ENCODE measurements around the gene MGAT5. TPM values are rescaled to one million over a fixed set of nuclear protein-coding genes. Genes with fewer than 3 reads are reported as not detected.

Gene MGAT5
- total and polyA plus RNA-seq, 4 donors: 6.1 to 49.7 (median 22.1) TPM

DNA sequence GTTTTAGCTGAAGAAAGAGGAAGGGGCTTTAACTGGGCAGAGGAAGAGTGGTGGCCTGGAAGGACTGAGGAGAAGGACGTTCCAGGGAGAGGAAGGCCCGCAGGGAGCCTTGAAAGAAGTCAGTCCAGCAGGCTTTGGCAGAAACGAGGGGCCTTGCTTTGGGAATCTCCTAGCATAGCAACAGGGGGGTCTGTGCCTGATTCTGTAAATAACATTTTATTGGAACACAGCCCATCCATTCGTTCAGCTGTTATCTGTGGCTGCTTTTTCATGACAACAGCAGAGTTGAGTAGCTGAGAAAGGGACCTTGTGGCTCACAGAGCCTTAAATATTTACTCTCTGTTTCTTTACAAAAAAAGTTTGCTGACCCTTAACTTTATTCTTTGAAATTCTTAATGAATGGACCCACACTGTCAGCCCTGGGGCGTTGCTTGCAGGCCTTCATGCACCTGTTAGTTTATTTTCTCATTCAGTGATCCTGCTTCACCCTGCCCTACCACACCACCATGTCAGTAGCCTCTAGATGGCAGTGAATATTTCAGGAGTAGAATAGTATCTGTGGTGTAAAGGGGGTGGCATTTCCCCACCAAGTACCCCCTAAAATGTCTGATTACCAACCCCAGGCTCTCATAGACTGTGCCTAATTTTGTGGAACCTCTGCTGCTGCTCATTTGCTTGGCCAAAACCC is 61.0 kb downstream of the MGAT5 start:
- Histone ChIP-seq H3K27ac (ENCODE audit: low read depth in 1 of 2, low read length in 2 of 2) (no peak overlapping the region), H3K36me3 (ENCODE audit: control insufficient read depth in 1 of 2, insufficient read depth in 2 of 2, low read length in 1 of 2) (peaks cover 0 to 2% of the 10 kb centered on the region in 2 donors), H3K9me3 (ENCODE audit: control insufficient read depth, low read length) (no peaks in the 10 kb centered on the region), H3K27me3 (ENCODE audit: control insufficient read depth in 1 of 2, insufficient read depth in 2 of 2, low read length in 1 of 2) (no peaks in the 10 kb centered on the region), H3K4me1 (ENCODE audit: control insufficient read depth in 1 of 2, insufficient read depth in 2 of 2, low read length in 2 of 2) (peaks cover 0 to 3% of the 10 kb centered on the region in 2 donors), H3K4me3 (ENCODE audit: low read length in 2 of 2) (no peak overlapping the region)
- intact Hi-C loops (cut with DNase I): no loop called here
- 40 to 51% methylated on average over 5 of the region's 5 CpGs for WGBS, 2 donors
- no peak for ATAC-seq (ENCODE audit: low FRiP score)
- DNase-seq: no peak

- no peaks in the 10 kb centered on the region for H3K9me3 ChIP-seq (ENCODE audit: control insufficient read depth, low read length)
- H3K27ac ChIP-seq (ENCODE audit: low read depth in 1 of 2, low read length in 2 of 2): no peak overlapping the region
- no peaks in the 10 kb centered on the region for H3K27me3 ChIP-seq (ENCODE audit: control insufficient read depth in 1 of 2, insufficient read depth in 2 of 2, low read length in 1 of 2)
- no peaks in the 10 kb centered on the region for H3K4me1 ChIP-seq (ENCODE audit: control insufficient read depth in 1 of 2, insufficient read depth in 2 of 2, low read length in 2 of 2)
- intact Hi-C loops (cut with DNase I): no loop called here
- H3K4me3 ChIP-seq (ENCODE audit: low read length in 2 of 2): no peak overlapping the region
- DNase-seq: no peak
- WGBS, 2 donors: 94 to 96% methylated on average over 2 of the region's 2 CpGs
- ATAC-seq (ENCODE audit: low FRiP score): no peak
- peaks cover 0 to 2% of the 10 kb centered on the region in 2 donors for H3K36me3 ChIP-seq (ENCODE audit: control insufficient read depth in 1 of 2, insufficient read depth in 2 of 2, low read length in 1 of 2)
These were observed 61.6 kb downstream of the MGAT5 start for GRCh38 chr2:134315471-134315870.

DNA sequence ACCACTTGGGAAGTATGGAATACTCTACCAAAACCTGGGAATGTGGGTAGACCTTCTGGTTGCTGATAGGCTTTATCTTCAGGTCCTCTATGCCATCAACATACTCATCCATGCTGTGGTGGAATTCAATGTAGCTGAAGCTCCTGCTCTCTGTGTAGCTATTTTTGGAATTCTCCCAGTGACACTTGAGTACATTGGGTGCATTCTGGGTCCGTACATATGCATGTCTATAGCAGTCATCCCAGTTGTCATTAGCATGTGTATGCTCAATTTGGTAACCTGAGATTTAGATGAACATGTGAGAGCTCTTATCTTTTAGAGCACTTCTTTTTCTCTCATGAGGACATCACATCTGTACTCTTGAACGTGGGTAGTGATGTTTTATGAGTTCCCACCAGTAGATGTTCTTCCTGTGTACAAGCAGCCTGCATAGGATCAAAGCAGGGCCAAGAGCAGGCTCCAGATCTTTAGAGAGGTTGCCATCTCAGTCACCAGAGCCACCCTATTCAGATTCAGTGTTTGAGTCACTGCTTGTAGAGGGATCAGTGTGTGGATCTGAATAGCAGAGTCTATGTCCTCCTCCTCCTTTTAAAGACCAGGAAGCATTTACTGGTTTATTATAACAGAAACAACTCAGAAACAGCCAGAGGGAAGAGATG is 65.9 kb downstream of the MGAT5 start:
- H3K27ac ChIP-seq (ENCODE audit: low read depth in 1 of 2, low read length in 2 of 2): no peak overlapping the region
- H3K36me3 ChIP-seq (ENCODE audit: control insufficient read depth in 1 of 2, insufficient read depth in 2 of 2, low read length in 1 of 2): peaks cover 0 to 2% of the 10 kb centered on the region in 2 donors
- ATAC-seq (ENCODE audit: low FRiP score) (no peak), DNase-seq (no peak)
- intact Hi-C loops (cut with DNase I): no loop called here
- H3K4me1 ChIP-seq (ENCODE audit: control insufficient read depth in 1 of 2, insufficient read depth in 2 of 2, low read length in 2 of 2): peaks cover 2% of the 10 kb centered on the region in 2 donors
- no peaks in the 10 kb centered on the region for H3K27me3 ChIP-seq (ENCODE audit: control insufficient read depth in 1 of 2, insufficient read depth in 2 of 2, low read length in 1 of 2)
- WGBS, 2 donors: 58 to 75% methylated on average over 2 of the region's 2 CpGs
- H3K9me3 ChIP-seq (ENCODE audit: control insufficient read depth, low read length): no peaks in the 10 kb centered on the region
- H3K4me3 ChIP-seq (ENCODE audit: low read length in 2 of 2): no peak overlapping the region

- DNase-seq: peak; percentile 49 to 61
- H3K27me3 ChIP-seq (ENCODE audit: control insufficient read depth in 1 of 2, insufficient read depth in 2 of 2, low read length in 1 of 2): no peaks in the 10 kb centered on the region
- no peak for ATAC-seq (ENCODE audit: low FRiP score)
- no peak overlapping the region for H3K27ac ChIP-seq (ENCODE audit: low read depth in 1 of 2, low read length in 2 of 2)
- no peak overlapping the region for H3K4me3 ChIP-seq (ENCODE audit: low read length in 2 of 2)
- peaks cover 2% of the 10 kb centered on the region in 2 donors for H3K4me1 ChIP-seq (ENCODE audit: control insufficient read depth in 1 of 2, insufficient read depth in 2 of 2, low read length in 2 of 2)
- WGBS, 2 donors: 94 to 99% methylated on average over 3 of the region's 3 CpGs
- H3K36me3 ChIP-seq (ENCODE audit: control insufficient read depth in 1 of 2, insufficient read depth in 2 of 2, low read length in 1 of 2): peaks cover 0 to 2% of the 10 kb centered on the region in 2 donors
- H3K9me3 ChIP-seq (ENCODE audit: control insufficient read depth, low read length): no peaks in the 10 kb centered on the region
- intact Hi-C loops (cut with DNase I): no loop called here
These were observed 67.1 kb downstream of the MGAT5 start for GRCh38 chr2:134320930-134321329.

GRCh38 chr2:134323777-134324176 is 69.9 kb downstream of the MGAT5 start:
- no peak for ATAC-seq (ENCODE audit: low FRiP score)
- Histone ChIP-seq H3K27me3 (ENCODE audit: control insufficient read depth in 1 of 2, insufficient read depth in 2 of 2, low read length in 1 of 2) (no peaks in the 10 kb centered on the region), H3K36me3 (ENCODE audit: control insufficient read depth in 1 of 2, insufficient read depth in 2 of 2, low read length in 1 of 2) (no peaks in the 10 kb centered on the region), H3K27ac (ENCODE audit: low read depth in 1 of 2, low read length in 2 of 2) (no peak overlapping the region), H3K4me1 (ENCODE audit: control insufficient read depth in 1 of 2, insufficient read depth in 2 of 2, low read length in 2 of 2) (peaks cover 2% of the 10 kb centered on the region in 2 donors), H3K4me3 (ENCODE audit: low read length in 2 of 2) (no peak overlapping the region), H3K9me3 (ENCODE audit: control insufficient read depth, low read length) (no peaks in the 10 kb centered on the region)
- 96 to 97% methylated on average over 1 of the region's 1 CpG for WGBS, 2 donors
- intact Hi-C loops (cut with DNase I): no loop called here
- DNase-seq: no peak

DNA sequence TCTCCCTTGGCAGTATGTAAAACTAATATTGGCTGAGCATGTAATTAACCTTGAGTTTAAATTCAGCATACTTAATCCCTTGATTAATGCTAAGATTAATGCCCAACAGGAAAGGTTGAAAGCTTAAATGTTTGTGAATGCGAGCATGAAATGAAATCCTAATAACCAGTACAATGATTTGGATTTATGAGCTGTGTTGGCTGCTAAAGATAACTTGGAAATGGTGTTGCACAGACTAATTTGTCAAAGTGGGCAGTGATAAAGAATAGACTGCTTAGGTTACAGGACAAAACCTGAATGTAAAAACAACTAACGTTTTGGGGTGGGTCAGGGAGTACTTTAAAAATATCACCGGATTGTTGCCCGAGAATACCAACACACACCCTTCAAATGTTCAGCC is 70.6 kb downstream of the MGAT5 start:
- Histone ChIP-seq H3K27ac (ENCODE audit: low read depth in 1 of 2, low read length in 2 of 2) (no peak overlapping the region), H3K4me1 (ENCODE audit: control insufficient read depth in 1 of 2, insufficient read depth in 2 of 2, low read length in 2 of 2) (peaks cover 2% of the 10 kb centered on the region in 2 donors), H3K27me3 (ENCODE audit: control insufficient read depth in 1 of 2, insufficient read depth in 2 of 2, low read length in 1 of 2) (no peaks in the 10 kb centered on the region), H3K9me3 (ENCODE audit: control insufficient read depth, low read length) (no peaks in the 10 kb centered on the region), H3K36me3 (ENCODE audit: control insufficient read depth in 1 of 2, insufficient read depth in 2 of 2, low read length in 1 of 2) (no peaks in the 10 kb centered on the region), H3K4me3 (ENCODE audit: low read length in 2 of 2) (no peak overlapping the region)
- ATAC-seq (ENCODE audit: low FRiP score) (no peak), DNase-seq (no peak)
- intact Hi-C loops (cut with DNase I): no loop called here
- whole genome bisulfite sequencing, 2 donors: 10 to 31% methylated on average over 4 of the region's 4 CpGs

GRCh38 chr2:134324947-134325346 is 71.1 kb downstream of the MGAT5 start:
- intact Hi-C loops (cut with DNase I): no loop called here
- 79 to 86% methylated on average over 1 of the region's 1 CpG for WGBS, 2 donors
- H3K9me3 ChIP-seq (ENCODE audit: control insufficient read depth, low read length): no peaks in the 10 kb centered on the region
- H3K4me3 ChIP-seq (ENCODE audit: low read length in 2 of 2): no peak overlapping the region
- H3K36me3 ChIP-seq (ENCODE audit: control insufficient read depth in 1 of 2, insufficient read depth in 2 of 2, low read length in 1 of 2): no peaks in the 10 kb centered on the region
- H3K27ac ChIP-seq (ENCODE audit: low read depth in 1 of 2, low read length in 2 of 2): no peak overlapping the region
- no peaks in the 10 kb centered on the region for H3K27me3 ChIP-seq (ENCODE audit: control insufficient read depth in 1 of 2, insufficient read depth in 2 of 2, low read length in 1 of 2)
- peaks cover 2% of the 10 kb centered on the region in 2 donors for H3K4me1 ChIP-seq (ENCODE audit: control insufficient read depth in 1 of 2, insufficient read depth in 2 of 2, low read length in 2 of 2)
- ATAC-seq (ENCODE audit: low FRiP score) (no peak), DNase-seq (no peak)

GRCh38 chr2:134325696-134326095 is 71.8 kb downstream of the MGAT5 start:
- WGBS, 2 donors: 40 to 70% methylated on average over 1 of the region's 1 CpG
- peak; percentile 65 for ATAC-seq (ENCODE audit: low FRiP score)
- no peaks in the 10 kb centered on the region for H3K36me3 ChIP-seq (ENCODE audit: control insufficient read depth in 1 of 2, insufficient read depth in 2 of 2, low read length in 1 of 2)
- no peak for DNase-seq
- H3K27me3 ChIP-seq (ENCODE audit: control insufficient read depth in 1 of 2, insufficient read depth in 2 of 2, low read length in 1 of 2): no peaks in the 10 kb centered on the region
- no peak overlapping the region for H3K27ac ChIP-seq (ENCODE audit: low read depth in 1 of 2, low read length in 2 of 2)
- intact Hi-C loops (cut with DNase I): no loop called here
- peaks cover 2% of the 10 kb centered on the region in 2 donors for H3K4me1 ChIP-seq (ENCODE audit: control insufficient read depth in 1 of 2, insufficient read depth in 2 of 2, low read length in 2 of 2)
- H3K4me3 ChIP-seq (ENCODE audit: low read length in 2 of 2): no peak overlapping the region
- H3K9me3 ChIP-seq (ENCODE audit: control insufficient read depth, low read length): no peaks in the 10 kb centered on the region

DNA sequence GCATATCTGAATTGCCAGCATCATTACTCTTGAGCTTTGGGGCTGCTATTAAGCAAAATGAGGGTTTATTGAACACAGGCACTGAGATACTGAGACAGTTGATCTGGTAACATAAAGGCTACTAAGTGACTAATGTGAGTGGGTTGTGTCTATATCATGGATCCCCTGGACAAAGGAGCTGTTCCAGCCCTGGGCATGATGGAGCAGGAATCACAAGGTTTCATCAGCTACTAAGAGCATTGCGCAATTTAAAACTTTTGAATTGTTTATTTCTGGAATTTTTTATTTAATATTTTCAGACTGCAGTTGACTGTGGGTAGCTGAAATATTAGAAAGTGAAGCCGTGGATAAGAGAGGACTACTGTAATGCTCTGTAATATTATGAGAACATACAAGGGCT is 73.5 kb downstream of the MGAT5 start:
- H3K4me1 ChIP-seq (ENCODE audit: control insufficient read depth in 1 of 2, insufficient read depth in 2 of 2, low read length in 2 of 2): peaks cover 0 to 2% of the 10 kb centered on the region in 2 donors
- no peaks in the 10 kb centered on the region for H3K9me3 ChIP-seq (ENCODE audit: control insufficient read depth, low read length)
- ATAC-seq (ENCODE audit: low FRiP score) (no peak), DNase-seq (no peak)
- no peak overlapping the region for H3K27ac ChIP-seq (ENCODE audit: low read depth in 1 of 2, low read length in 2 of 2)
- no peak overlapping the region for H3K4me3 ChIP-seq (ENCODE audit: low read length in 2 of 2)
- intact Hi-C loops (cut with DNase I): no loop called here
- WGBS, 2 donors: 97 to 99% methylated on average over 2 of the region's 2 CpGs
- no peaks in the 10 kb centered on the region for H3K36me3 ChIP-seq (ENCODE audit: control insufficient read depth in 1 of 2, insufficient read depth in 2 of 2, low read length in 1 of 2)
- no peaks in the 10 kb centered on the region for H3K27me3 ChIP-seq (ENCODE audit: control insufficient read depth in 1 of 2, insufficient read depth in 2 of 2, low read length in 1 of 2)
